Vagina (tissue), 2 donors: ENCODE results near the gene DDX21. TPM values are rescaled to one million over a fixed set of nuclear protein-coding genes. Genes with fewer than 3 reads are reported as not detected.

Source experiments
- DNase-seq, 2 donors: peaks; one replicate each; pipeline ENCODE4 v3.0.0-alpha.2; 2017; ENCODE audit errors: extremely low spot score in 2 of 2
- H3K27ac ChIP-seq: fragments of 200-600 bp; sonication (generic); one replicate; pipeline ENCODE4 v1.5.1; 2019
- H3K27me3 ChIP-seq: fragments of 200-600 bp; sonication (generic); one replicate; pipeline ENCODE4 v1.5.1; 2019
- H3K36me3 ChIP-seq, 2 donors: fragments of 200-600 bp; sonication (generic); one replicate each; pipeline ENCODE4 v1.5.1; 2017 to 2019
- H3K4me1 ChIP-seq: fragments of 200-600 bp; sonication (generic); one replicate; pipeline ENCODE4 v1.5.1; 2019
- H3K4me3 ChIP-seq, 2 donors: fragments of 200-600 bp; sonication (generic); 1 replicate in 1 of 2; 2 replicates in 1 of 2; pipeline ENCODE4 v1.5.1; 2016 to 2019
- H3K9me3 ChIP-seq: fragments of 200-600 bp; sonication (generic); one replicate; pipeline ENCODE4 v1.5.1; 2019
- POLR2A ChIP-seq, 2 donors: fragments of 450-650 bp; IDR thresholded peaks; one replicate each; pipeline ENCODE4 v1.6.1; 2017; ENCODE audit warnings: antibody characterized with exemption in 2 of 2, mild to moderate bottlenecking in 2 of 2, moderate library complexity in 2 of 2
- POLR2AphosphoS5 ChIP-seq, 2 donors: sonication (generic); formaldehyde crosslinking; IDR thresholded peaks; one replicate each; pipeline ENCODE4 v1.9.0; 2017; ENCODE audit warnings: antibody characterized with exemption in 2 of 2, mild to moderate bottlenecking in 2 of 2, low read depth in 1 of 2; ENCODE audit not compliant: insufficient read depth in 1 of 2
- intact Hi-C: fragments of 100-400 bp; cut with DNase I; formaldehyde crosslinking; loops from one replicate; pipeline ENCODE4 v1.15.1; 2023
- total RNA-seq: library from RNA; depleted of rRNA; stranded (reverse); fragments of >200 nt; gene quantifications from one replicate; pipeline ENCODE4 v1.2.3, GENCODE V29; 2016
- TF ChIP-seq, protein P1 (sequence below), 3 experiments: fragments of 450-650 bp in 2 of 3; fragments of 200-600 bp in 1 of 3; sonication (generic) in 1 of 3; IDR thresholded peaks; one replicate each; pipeline ENCODE4 v1.5.1; 2017 to 2019; ENCODE audit warnings: antibody characterized with exemption in 3 of 3, mild to moderate bottlenecking in 2 of 3, moderate library complexity in 2 of 3

DDX21 gene
- total RNA-seq, 1 donor from 2014 or later, result 44.7 TPM

DNA sequence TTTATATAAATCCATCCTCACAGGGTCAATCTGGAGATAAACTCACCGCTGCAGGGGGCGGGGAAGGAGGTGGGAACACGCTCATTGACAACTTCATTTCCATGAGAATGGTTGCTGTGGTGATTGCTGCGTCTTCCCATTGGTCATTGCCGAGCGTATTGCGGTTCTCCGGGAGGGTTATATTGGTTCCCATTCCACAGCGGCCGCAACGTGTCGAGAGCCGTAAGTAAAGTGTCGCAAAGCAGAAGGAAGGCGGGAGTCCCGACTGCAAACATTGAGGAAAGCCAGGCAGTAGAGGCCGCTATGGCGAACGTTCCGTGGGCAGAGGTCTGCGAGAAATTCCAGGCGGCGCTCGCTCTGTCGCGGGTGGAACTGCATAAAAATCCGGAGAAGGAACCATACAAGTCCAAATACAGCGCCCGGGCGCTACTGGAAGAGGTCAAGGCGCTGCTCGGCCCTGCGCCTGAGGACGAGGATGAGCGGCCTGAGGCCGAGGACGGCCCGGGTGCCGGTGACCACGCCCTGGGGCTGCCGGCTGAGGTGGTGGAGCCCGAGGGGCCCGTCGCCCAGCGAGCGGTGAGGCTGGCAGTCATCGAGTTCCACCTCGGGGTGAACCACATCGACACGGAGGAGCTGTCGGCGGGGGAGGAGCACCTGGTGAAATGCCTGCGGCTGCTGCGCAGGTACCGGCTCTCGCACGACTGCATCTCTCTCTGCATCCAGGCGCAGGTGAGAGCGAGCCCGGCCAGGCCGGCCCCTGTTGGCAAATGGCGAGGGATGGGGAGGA is 32.8 kb downstream of the DDX21 start, which contains the start of gene KIFBP:
KIFBP (plus strand) TSS at position 274 of the 787 bp plus-strand sequence; CDS start at position 304, 30 bp downstream.
- TF ChIP-seq, protein P1, sequence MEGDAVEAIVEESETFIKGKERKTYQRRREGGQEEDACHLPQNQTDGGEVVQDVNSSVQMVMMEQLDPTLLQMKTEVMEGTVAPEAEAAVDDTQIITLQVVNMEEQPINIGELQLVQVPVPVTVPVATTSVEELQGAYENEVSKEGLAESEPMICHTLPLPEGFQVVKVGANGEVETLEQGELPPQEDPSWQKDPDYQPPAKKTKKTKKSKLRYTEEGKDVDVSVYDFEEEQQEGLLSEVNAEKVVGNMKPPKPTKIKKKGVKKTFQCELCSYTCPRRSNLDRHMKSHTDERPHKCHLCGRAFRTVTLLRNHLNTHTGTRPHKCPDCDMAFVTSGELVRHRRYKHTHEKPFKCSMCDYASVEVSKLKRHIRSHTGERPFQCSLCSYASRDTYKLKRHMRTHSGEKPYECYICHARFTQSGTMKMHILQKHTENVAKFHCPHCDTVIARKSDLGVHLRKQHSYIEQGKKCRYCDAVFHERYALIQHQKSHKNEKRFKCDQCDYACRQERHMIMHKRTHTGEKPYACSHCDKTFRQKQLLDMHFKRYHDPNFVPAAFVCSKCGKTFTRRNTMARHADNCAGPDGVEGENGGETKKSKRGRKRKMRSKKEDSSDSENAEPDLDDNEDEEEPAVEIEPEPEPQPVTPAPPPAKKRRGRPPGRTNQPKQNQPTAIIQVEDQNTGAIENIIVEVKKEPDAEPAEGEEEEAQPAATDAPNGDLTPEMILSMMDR (IDR thresholded peaks at IDR 0.05), result peak in 1 of 3 experiments; percentile 50
- TF ChIP-seq POLR2AphosphoS5 (IDR thresholded peaks at IDR 0.05; ENCODE audit: insufficient read depth in 1 of 2, low read depth in 1 of 2) (peak; percentile 94 to 97), POLR2A (IDR thresholded peaks at IDR 0.05) (peak; percentile 24 to 76)
- intact Hi-C loops, result no loop called here
- peak in 1 of 2 donors; percentile 97 for DNase-seq
- H3K4me3 ChIP-seq, result peak within 1 kb of the TSS; percentile 86 to 90
- no peaks in the 10 kb centered on the region for H3K27me3 ChIP-seq
- peaks cover 0 to 13% of the 10 kb centered on the region in 2 donors for H3K36me3 ChIP-seq
- H3K9me3 ChIP-seq, result no peaks in the 10 kb centered on the region
- H3K4me1 ChIP-seq, result peaks cover 52% of the 10 kb centered on the region
- peak within 1 kb of the TSS; percentile 81 for H3K27ac ChIP-seq

DNA sequence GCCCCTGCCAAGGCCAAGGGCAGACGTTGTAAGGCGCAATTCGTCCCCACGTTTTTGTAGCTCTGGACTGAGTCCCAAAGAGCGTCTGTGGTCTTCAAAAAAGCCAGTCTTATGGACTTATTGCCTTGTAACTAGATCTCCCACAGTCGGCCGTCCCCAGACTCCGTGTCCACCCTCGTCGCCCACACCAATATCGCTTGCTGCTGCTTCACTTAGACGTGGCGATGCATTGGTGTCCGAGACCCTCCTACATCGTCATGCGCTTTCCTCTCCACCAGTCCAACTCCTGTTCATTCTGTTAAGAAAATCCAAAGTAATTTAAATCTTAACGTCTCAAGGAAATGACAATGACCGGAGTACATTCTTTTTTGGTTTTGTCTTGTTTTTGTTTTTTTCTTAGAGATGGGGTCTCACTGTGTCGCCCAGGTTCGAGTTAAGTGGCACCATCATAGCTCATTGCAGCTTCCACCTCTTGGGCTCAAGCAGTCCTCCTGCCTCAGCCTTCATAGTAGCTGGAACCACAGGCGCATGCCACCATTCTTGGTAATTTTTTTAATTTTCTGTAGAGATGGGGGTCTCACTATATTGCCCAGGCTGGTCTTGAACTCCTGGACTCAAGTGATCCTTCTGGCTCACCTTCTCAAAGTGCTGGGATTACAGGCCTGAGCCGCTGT is 33.5 kb downstream of the DDX21 start:
- intact Hi-C loops, result no loop called here
- Histone ChIP-seq H3K4me3 (peak overlapping the region; percentile 86 to 90), H3K4me1 (peaks cover 54% of the 10 kb centered on the region), H3K36me3 (peaks cover 0 to 8% of the 10 kb centered on the region in 2 donors), H3K27me3 (no peaks in the 10 kb centered on the region), H3K9me3 (no peaks in the 10 kb centered on the region), H3K27ac (peak overlapping the region; percentile 81)
- TF ChIP-seq POLR2AphosphoS5 (IDR thresholded peaks at IDR 0.05; ENCODE audit: insufficient read depth in 1 of 2, low read depth in 1 of 2) (no peak), POLR2A (IDR thresholded peaks at IDR 0.05) (no peak)
- TF ChIP-seq, protein P1 (IDR thresholded peaks at IDR 0.05), result no peak
- DNase-seq, result no peak

DNA sequence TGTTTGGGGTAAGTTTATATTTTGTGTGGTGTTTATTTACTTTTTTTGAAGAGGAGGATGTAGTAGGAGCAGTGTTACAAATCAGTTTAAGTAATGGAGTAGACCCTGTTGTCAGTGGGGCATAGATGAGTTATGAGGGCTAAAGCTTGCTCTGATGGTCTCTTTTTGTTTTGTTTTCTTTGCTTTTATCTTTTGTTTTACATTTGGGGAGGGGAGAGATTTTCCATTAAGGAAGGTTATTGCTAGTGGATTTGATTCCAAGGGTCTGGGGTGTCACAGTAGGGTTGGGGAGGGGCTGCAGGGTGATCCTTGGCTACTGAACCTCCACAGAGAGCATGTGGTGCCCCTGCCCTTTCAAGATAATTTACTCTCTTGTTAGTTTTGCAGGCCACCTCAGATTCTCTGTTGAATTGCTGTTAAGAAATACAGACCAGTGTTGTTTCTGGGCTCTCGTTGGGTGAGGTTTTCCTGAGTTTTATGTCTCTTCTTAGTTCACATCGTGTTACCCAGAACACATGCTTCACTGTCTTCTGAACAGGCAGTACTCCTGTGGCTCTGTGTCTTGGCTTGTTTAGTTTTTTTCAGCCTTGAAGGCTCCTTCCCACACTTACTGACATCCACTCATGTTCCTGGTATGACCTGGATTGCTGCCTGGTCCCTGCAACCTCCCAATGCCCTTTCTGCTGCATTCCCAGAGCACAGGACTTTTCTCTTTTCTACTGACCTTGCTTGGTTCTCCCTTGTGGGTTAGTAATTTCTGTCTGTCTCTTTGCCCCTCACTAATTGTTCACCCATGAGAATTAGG is 36.9 kb downstream of the DDX21 start:
- H3K27ac ChIP-seq, result peak overlapping the region; percentile 26
- H3K4me3 ChIP-seq, result no peak overlapping the region
- H3K4me1 ChIP-seq, result peaks cover 68% of the 10 kb centered on the region
- DNase-seq, result no peak
- intact Hi-C loops, result no loop called here
- H3K36me3 ChIP-seq, result no peaks in the 10 kb centered on the region
- H3K9me3 ChIP-seq, result no peaks in the 10 kb centered on the region
- TF ChIP-seq POLR2AphosphoS5 (IDR thresholded peaks at IDR 0.05; ENCODE audit: insufficient read depth in 1 of 2, low read depth in 1 of 2), result peak in 1 of 2 donors; percentile 10
- TF ChIP-seq, protein P1 (IDR thresholded peaks at IDR 0.05), result no peak
- H3K27me3 ChIP-seq, result no peaks in the 10 kb centered on the region

DNA sequence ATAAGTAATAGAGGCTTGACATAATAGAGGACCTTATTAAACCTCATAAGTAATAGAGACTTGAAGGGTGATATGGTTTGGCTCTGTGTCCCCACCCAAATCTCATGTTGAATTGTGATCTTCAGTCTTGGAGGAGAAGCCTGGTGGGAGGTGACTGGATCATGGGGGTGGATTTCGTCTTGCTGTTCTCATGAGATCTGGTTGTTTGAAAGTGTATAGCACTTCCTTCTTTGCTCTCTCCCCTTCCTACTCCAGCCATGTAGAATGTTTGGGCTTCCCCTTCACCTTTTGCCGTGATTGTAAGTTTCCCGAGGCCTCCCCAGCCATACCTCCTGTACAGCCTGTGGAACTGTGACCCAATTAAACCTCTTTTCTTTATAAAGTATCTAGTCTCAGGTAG is 41.2 kb downstream of the DDX21 start:
- no peak for TF ChIP-seq POLR2AphosphoS5 (IDR thresholded peaks at IDR 0.05; ENCODE audit: insufficient read depth in 1 of 2, low read depth in 1 of 2)
- TF ChIP-seq, protein P1 (IDR thresholded peaks at IDR 0.05), result no peak
- no peak for TF ChIP-seq POLR2A (IDR thresholded peaks at IDR 0.05)
- Histone ChIP-seq H3K9me3 (no peaks in the 10 kb centered on the region), H3K4me1 (peaks cover 33% of the 10 kb centered on the region), H3K27ac (no peak overlapping the region), H3K36me3 (peaks cover 0 to 18% of the 10 kb centered on the region in 2 donors), H3K27me3 (no peaks in the 10 kb centered on the region), H3K4me3 (no peak overlapping the region)
- no peak for DNase-seq
- intact Hi-C loops, result no loop called here
